SJSA1 (cell line): ENCODE data around the gene AGBL4. TPM values are rescaled to one million over a fixed set of nuclear protein-coding genes. Genes with fewer than 3 reads are reported as not detected.

Experiments used
- DNase-seq, 2 experiments: peaks; one replicate each; pipeline ENCODE4 v3.0.0-alpha.2; 2015 to 2020; ENCODE audit warnings: low spot score in 2 of 2, low read depth in 1 of 2
- H3K27ac ChIP-seq: fragments of 250-450 bp; sonication (Bioruptor Pico); 2 replicates; pipeline ENCODE4 v1.5.1; 2020; ENCODE audit warnings: mild to moderate bottlenecking, moderate library complexity
- H3K27me3 ChIP-seq: fragments of 250-450 bp; sonication (Bioruptor Pico); replicated peaks from 2 replicates; pipeline ENCODE4 v1.5.1; 2020; ENCODE audit warnings: mild to moderate bottlenecking, moderate library complexity
- H3K36me3 ChIP-seq: fragments of 250-450 bp; sonication (Bioruptor Pico); 2 replicates; pipeline ENCODE4 v1.5.1; 2020; ENCODE audit warnings: mild to moderate bottlenecking
- H3K4me1 ChIP-seq: fragments of 250-450 bp; sonication (Bioruptor Pico); replicated peaks from 2 replicates; pipeline ENCODE4 v1.6.1; 2021; ENCODE audit warnings: mild to moderate bottlenecking
- H3K4me3 ChIP-seq: fragments of 250-450 bp; sonication (Bioruptor Pico); 2 replicates; pipeline ENCODE4 v1.5.1; 2020; ENCODE audit warnings: mild to moderate bottlenecking
- H3K9me3 ChIP-seq: fragments of 250-450 bp; sonication (Bioruptor Pico); replicated peaks from 2 replicates; pipeline ENCODE4 v1.5.1; 2020; ENCODE audit warnings: mild to moderate bottlenecking
- total RNA-seq: library from RNA; depleted of rRNA; stranded (reverse); fragments of >200 nt; shearing (Covaris generic); gene quantifications from 2 replicates; pipeline ENCODE4 v1.2.3, GENCODE V29; 2014

AGBL4 gene
- total RNA-seq, 1 experiment from 2014 or later: not detected

- Histone ChIP-seq H3K36me3 (no peaks in the 10 kb centered on the region), H3K27ac (no peak overlapping the region), H3K27me3 (no peaks in the 10 kb centered on the region), H3K4me3 (no peak overlapping the region), H3K9me3 (peaks cover 14% of the 10 kb centered on the region; the same call in 1 of the 2 replicates), H3K4me1 (no peaks in the 10 kb centered on the region)
- no peak for DNase-seq
Observed at GRCh38 chr1:49626472-49626871, 397.3 kb downstream of the AGBL4 start.

DNA sequence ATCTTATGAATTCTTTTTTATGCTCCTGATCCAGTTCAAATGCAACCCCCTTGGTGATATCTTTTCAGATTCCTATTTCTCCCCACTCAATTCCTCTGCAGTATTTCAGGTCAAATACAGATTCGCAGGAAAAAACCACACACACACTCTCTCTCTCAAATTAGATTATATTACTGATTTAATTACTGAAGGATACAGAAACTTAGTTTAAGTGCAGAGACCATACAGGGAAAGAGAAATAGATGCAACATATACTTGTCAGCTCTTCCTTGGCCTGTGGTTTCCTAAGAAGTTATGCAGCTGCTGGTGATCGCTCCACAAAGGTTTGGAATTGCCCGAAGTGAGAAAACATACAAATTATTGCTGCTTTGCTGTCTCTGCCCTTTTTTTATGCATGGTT is 400.9 kb downstream of the AGBL4 start:
- no peak overlapping the region for H3K4me3 ChIP-seq
- no peak for DNase-seq
- no peaks in the 10 kb centered on the region for H3K4me1 ChIP-seq
- peaks cover 9% of the 10 kb centered on the region; the same call in 1 of the 2 replicates for H3K9me3 ChIP-seq
- H3K36me3 ChIP-seq: no peaks in the 10 kb centered on the region
- no peak overlapping the region for H3K27ac ChIP-seq
- no peaks in the 10 kb centered on the region for H3K27me3 ChIP-seq

DNA sequence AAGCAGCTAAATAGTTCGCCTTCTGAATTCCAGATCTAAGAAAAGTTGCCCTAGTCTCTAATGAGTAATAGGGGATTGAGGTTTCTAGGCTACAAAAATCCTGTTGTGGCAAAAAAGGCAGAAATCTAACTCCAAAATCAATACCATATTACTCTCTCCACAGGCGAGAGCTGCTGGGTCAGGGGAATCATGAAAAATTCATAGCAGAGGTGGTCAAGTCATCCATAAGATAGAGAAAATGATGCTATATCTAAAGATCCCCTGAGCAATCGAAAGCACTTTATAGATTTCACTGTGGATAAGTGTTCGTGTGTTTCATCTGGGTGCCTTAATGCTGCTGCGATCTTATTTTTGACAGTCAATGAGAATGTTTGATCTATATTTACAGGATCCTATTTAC is 417.7 kb downstream of the AGBL4 start:
- H3K36me3 ChIP-seq: no peaks in the 10 kb centered on the region
- peaks cover 12% of the 10 kb centered on the region; the same call in 1 of the 2 replicates for H3K9me3 ChIP-seq

DNA sequence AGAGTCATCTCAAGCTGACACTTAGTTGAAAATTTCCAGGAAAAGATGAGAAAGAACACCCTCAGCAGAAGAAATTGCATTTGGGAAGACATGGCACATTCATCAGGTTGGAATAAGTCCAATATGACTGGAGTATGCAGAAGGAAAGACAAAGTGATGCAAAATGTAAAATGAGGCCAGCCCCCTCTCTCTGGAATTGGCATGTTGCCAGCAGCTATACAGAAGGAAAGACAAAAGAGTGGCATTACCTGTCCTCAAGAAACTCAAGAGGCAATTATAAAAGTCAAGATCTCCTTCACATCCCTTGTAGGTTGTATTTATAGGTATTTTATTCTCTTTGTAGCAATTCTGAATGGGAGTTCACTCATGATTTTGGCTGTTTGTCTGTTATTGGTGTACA is 426.3 kb downstream of the AGBL4 start:
- Histone ChIP-seq H3K9me3 (no peaks in the 10 kb centered on the region), H3K36me3 (no peaks in the 10 kb centered on the region), H3K27me3 (no peaks in the 10 kb centered on the region), H3K4me1 (no peaks in the 10 kb centered on the region), H3K27ac (no peak overlapping the region), H3K4me3 (no peak overlapping the region)
- DNase-seq: no peak

More for the DNA sequence above, 417.7 kb downstream of the AGBL4 start:
- no peaks in the 10 kb centered on the region for H3K27me3 ChIP-seq
- no peak for DNase-seq
- H3K27ac ChIP-seq: no peak overlapping the region
- no peak overlapping the region for H3K4me3 ChIP-seq
- H3K4me1 ChIP-seq: no peaks in the 10 kb centered on the region

DNA sequence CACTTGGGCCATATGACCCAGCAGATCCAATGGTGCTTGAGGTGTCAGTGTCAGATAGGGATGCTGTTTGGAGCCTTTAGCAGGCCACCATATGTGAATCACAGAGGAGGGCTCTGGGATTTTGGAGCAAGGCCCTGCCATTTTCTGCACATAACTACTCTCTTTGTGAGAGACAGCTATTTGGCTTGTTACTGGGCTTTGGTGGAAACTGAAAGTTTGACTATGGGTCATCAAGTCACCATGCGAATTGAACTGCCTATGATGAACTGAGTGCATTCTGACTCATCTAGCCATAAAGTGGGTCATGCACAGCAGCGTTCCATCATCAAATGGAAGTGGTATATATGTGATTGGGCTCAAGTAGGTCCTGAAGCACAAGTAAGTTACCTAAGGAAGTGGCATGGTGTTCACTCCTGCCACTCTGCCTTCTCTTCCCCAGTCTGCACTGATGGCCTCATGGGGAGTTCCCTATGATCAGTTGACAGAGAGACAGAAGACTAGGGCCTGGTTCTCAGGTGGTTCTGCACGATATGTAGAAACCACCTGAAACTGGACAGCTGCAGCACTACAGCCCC is 447.3 kb downstream of the AGBL4 start:
- Histone ChIP-seq H3K27ac (no peak overlapping the region), H3K4me1 (no peaks in the 10 kb centered on the region), H3K4me3 (no peak overlapping the region), H3K36me3 (no peaks in the 10 kb centered on the region), H3K27me3 (no peaks in the 10 kb centered on the region), H3K9me3 (peaks cover 6% of the 10 kb centered on the region)
- DNase-seq: no peak

DNA sequence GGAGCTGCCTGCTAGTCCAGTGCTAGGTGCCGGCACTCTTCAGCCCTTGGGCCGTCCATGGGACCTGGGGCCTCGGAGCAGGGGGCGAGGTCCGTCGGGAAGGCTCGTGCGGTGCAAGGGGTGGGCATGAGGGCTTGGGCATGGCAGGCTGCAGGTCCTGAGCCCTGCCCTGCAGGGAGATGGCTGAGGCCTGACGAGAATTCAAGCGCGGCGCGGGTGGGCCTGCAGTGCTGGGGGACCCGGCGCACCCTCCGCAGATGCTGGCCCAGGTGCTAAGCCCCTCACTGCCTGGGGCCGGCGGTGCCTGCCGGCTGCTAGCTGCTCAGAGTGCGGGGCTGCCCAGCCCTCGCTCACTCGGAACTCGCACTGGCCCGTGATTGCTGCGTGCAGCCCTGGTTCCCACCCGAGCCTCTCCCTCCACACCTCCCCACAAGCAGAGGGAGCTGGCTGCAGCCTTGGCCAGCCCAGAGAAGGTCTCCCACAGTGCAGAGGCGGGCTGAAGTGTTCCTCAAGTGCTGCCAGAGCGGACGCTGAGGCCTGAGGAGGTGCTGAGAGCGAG is 467.0 kb downstream of the AGBL4 start:
- Histone ChIP-seq H3K4me1 (no peaks in the 10 kb centered on the region), H3K27ac (no peak overlapping the region), H3K36me3 (no peaks in the 10 kb centered on the region), H3K4me3 (no peak overlapping the region), H3K9me3 (peaks cover 12% of the 10 kb centered on the region), H3K27me3 (no peaks in the 10 kb centered on the region)
- DNase-seq: no peak

- H3K36me3 ChIP-seq: no peaks in the 10 kb centered on the region
- no peaks in the 10 kb centered on the region for H3K4me1 ChIP-seq
- H3K27ac ChIP-seq: no peak overlapping the region
- no peaks in the 10 kb centered on the region for H3K27me3 ChIP-seq
- no peak for DNase-seq
- H3K4me3 ChIP-seq: no peak overlapping the region
- no peaks in the 10 kb centered on the region; the same call in 1 of the 2 replicates for H3K9me3 ChIP-seq
Observed at GRCh38 chr1:49552101-49552500, 471.7 kb downstream of the AGBL4 start.

DNA sequence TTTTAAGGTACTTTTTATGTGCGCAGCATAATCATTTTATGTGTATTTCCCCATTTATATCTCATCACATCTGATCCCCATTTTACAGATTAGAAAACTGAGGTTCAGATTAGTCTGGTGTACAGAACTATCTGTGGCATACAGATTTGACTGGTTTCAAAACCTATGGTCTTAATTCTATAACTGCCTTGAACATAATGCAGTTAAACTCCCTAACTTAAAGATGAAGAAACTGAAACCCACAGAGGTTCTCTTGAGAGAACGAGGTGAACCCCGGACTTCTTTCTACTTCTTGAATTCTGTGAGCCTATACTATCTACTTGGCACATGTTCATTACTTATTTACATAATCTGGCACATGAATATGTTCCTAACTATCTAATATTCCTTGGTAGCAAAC is 479.1 kb downstream of the AGBL4 start:
- Histone ChIP-seq H3K9me3 (no peaks in the 10 kb centered on the region), H3K27me3 (no peaks in the 10 kb centered on the region), H3K4me3 (no peak overlapping the region), H3K4me1 (no peaks in the 10 kb centered on the region), H3K36me3 (no peaks in the 10 kb centered on the region), H3K27ac (no peak overlapping the region)
- DNase-seq: no peak

GRCh38 chr1:49541096-49541752 is 482.5 kb downstream of the AGBL4 start:
- DNase-seq: no peak
- no peaks in the 10 kb centered on the region for H3K36me3 ChIP-seq
- no peaks in the 10 kb centered on the region for H3K4me1 ChIP-seq
- H3K4me3 ChIP-seq: no peak overlapping the region
- H3K27ac ChIP-seq: no peak overlapping the region
- H3K9me3 ChIP-seq: 0 out of 2 replicates have a peak, but pooled peaks cover 2% of the 10 kb centered on the region
- no peaks in the 10 kb centered on the region for H3K27me3 ChIP-seq

DNA sequence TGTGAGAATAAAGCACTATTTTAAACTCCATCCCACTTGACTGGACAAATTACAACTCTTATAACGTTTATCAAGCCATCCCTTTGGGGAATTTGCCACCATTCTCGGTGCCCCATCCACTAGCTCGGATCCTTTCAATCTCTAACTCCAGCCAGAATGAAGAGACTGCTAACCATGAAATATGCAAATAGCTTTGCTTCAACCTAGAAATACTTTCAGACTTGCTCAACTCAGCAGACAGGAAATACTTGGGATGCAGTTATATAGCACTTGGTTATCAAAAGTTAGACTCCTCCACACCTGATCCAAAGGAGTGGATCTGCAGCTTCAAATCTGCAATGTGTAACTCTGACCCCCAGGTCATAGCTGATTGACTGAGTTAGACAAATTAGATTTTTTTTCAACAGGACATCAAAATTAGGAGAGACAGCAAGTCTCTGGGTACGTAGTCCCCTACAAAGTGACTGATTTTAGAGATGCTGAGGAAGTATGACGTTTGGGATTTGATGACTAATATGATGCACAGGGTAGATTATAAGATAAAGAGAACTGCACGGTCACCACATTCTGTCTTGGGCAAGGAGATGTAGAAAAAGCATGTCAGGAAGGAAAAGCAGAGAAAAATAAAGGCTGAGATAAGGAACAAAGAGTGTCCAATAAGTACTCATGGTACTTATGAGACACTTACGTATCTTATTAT is 496.0 kb downstream of the AGBL4 start:
- H3K4me1 ChIP-seq: no peaks in the 10 kb centered on the region
- H3K27me3 ChIP-seq: no peaks in the 10 kb centered on the region
- no peak overlapping the region for H3K4me3 ChIP-seq
- DNase-seq: no peak
- H3K27ac ChIP-seq: no peak overlapping the region
- H3K36me3 ChIP-seq: no peaks in the 10 kb centered on the region
- H3K9me3 ChIP-seq: no peaks in the 10 kb centered on the region; the same call in 1 of the 2 replicates

DNA sequence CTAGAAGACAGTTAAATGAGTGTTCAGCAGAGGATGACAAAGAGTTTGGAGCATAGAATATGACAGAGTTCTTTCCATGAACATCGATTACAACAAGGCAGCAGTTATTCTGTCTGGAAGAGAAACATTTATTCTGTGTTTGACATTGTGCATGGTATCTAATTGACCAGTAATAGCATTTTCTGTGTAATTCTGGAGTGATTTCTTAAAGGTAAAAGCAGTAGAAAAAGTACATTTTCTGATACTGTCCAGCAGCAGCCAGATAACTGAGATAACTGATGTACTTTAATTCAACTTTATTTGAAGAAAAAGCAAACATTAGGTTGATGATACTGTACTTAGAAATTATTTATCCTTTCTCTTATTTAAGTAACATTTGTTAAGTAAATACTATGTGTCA is 497.1 kb downstream of the AGBL4 start:
- no peaks in the 10 kb centered on the region for H3K36me3 ChIP-seq
- H3K9me3 ChIP-seq: no peaks in the 10 kb centered on the region; the same call in 1 of the 2 replicates
- H3K4me3 ChIP-seq: no peak overlapping the region
- H3K27ac ChIP-seq: no peak overlapping the region
- DNase-seq: no peak
- no peaks in the 10 kb centered on the region for H3K4me1 ChIP-seq
- no peaks in the 10 kb centered on the region for H3K27me3 ChIP-seq

DNA sequence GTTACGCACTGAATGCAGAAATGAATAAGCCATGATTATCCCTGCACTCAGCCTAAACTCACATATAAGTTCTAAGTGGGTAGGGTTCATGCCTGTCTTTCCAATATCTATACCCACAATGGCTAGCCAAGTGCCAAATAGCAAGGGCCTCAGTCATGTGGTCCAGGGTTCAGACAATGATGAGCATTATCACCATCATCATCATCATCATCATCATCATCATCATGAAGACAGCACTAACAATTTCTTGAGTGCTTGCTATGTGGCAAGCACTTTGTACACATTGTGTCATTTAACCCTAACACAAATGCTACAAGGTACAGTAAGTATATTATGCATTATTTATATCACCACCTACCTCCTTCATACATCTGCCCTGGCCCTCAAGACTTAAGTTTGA is 500.0 kb downstream of the AGBL4 start:
- no peak overlapping the region for H3K4me3 ChIP-seq
- H3K27me3 ChIP-seq: no peaks in the 10 kb centered on the region
- no peak overlapping the region for H3K27ac ChIP-seq
- no peak for DNase-seq
- H3K4me1 ChIP-seq: no peaks in the 10 kb centered on the region
- no peaks in the 10 kb centered on the region for H3K36me3 ChIP-seq
- H3K9me3 ChIP-seq: no peaks in the 10 kb centered on the region; the same call in 1 of the 2 replicates

DNA sequence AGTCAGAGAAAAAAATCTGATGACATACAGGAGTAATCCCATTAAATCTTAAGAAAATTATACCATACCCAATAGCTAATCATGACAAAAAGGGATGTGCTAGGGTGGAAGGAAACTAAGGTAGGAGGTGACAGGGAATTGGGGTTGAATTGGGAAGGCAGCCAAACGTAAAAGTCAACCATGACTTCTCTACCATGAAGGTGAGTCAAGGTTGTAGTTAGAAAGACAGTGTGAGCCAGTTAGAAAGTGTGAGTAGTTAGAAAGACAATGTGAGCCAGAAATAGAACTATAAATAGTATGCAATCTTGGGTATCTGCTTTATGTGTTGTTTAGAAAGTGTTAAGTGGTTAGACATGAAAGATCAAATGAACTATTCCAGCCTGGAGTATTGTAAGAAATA is 556.8 kb downstream of the AGBL4 start:
- no peak for DNase-seq
- no peaks in the 10 kb centered on the region for H3K4me1 ChIP-seq
- no peak overlapping the region for H3K4me3 ChIP-seq
- H3K9me3 ChIP-seq: no peaks in the 10 kb centered on the region
- H3K27me3 ChIP-seq: no peaks in the 10 kb centered on the region
- H3K27ac ChIP-seq: no peak overlapping the region
- no peaks in the 10 kb centered on the region for H3K36me3 ChIP-seq
